Activated CD4-positive, alpha-beta T cell treated with anti-CD3 and anti-CD28 coated beads, Interleukin-2, amount 10 ng/mL, durations not matched to agents 7 days and 5 days (primary cell): ENCODE results near the gene DCDC1. TPM values are rescaled to one million over a fixed set of nuclear protein-coding genes. Genes with fewer than 3 reads are reported as not detected.

Experiments used
- CTCF ChIA-PET: fragments of 350-600 bp; sonication (Branson Sonifier 250); formaldehyde crosslinking; loops from one replicate; lab custom pipeline; 2021; ENCODE audit warnings: antibody characterized with exemption; lab: Charles Lee
- POLR2A ChIA-PET: fragments of 350-600 bp; sonication (Branson Sonifier 250); formaldehyde crosslinking; loops from one replicate; lab custom pipeline; 2021; ENCODE audit warnings: antibody characterized with exemption; lab: Charles Lee
- DNase-seq: peaks from one replicate; pipeline ENCODE4 v3.0.0-alpha.2; 2020
- H3K27ac Mint-ChIP-seq: one replicate; pipeline ENCODE4 v1.8.0; 2021; ENCODE audit warnings: mild to moderate bottlenecking, moderate library complexity, mixed read lengths
- H3K27me3 Mint-ChIP-seq: one replicate; pipeline ENCODE4 v1.8.0; 2021; ENCODE audit warnings: mixed read lengths
- H3K36me3 Mint-ChIP-seq: one replicate; pipeline ENCODE4 v1.8.0; 2021; ENCODE audit warnings: low read depth, mixed read lengths
- H3K4me1 Mint-ChIP-seq: one replicate; pipeline ENCODE4 v1.8.0; 2021; ENCODE audit warnings: mixed read lengths
- H3K4me3 Mint-ChIP-seq: one replicate; pipeline ENCODE4 v1.8.0; 2021; ENCODE audit warnings: mild to moderate bottlenecking, moderate library complexity, mixed read lengths
- H3K9me3 Mint-ChIP-seq: one replicate; pipeline ENCODE4 v1.8.0; 2021; ENCODE audit warnings: mixed read lengths
- total RNA-seq, 2 experiments: library from RNA; stranded (reverse); gene quantifications; one replicate each; pipeline ENCODE4 v1.2.3, GENCODE V29; 2021

Gene DCDC1
- total RNA-seq, 2 experiments from 2014 or later, result not detected

- POLR2A ChIA-PET, result no interaction called here
- no peak for DNase-seq
- Mint-ChIP-seq H3K27ac (no peak overlapping the region), H3K4me1 (no peaks in the 10 kb centered on the region), H3K4me3 (no peak overlapping the region), H3K27me3 (peaks cover 4% of the 10 kb centered on the region), H3K36me3 (no peaks in the 10 kb centered on the region), H3K9me3 (no peaks in the 10 kb centered on the region)
- CTCF ChIA-PET, result interaction anchor here (0.6 to 1.1 kb wide), 3 partner anchors 9 to 814 kb away, joined by 3 to 7 read pairs (median 4); no protein-coding TSS in a partner anchor
Measured at GRCh38 chr11:31106326-31106725, 263.2 kb downstream of the DCDC1 start.

- Mint-ChIP-seq H3K27me3 (peaks cover 4% of the 10 kb centered on the region), H3K27ac (no peak overlapping the region), H3K9me3 (no peaks in the 10 kb centered on the region), H3K4me1 (no peaks in the 10 kb centered on the region), H3K4me3 (no peak overlapping the region), H3K36me3 (no peaks in the 10 kb centered on the region)
- no peak for DNase-seq
- ChIA-PET CTCF (interaction anchor here (0.6 kb wide), 1 partner anchor 135 kb away, joined by 3 read pairs; no protein-coding TSS in a partner anchor), POLR2A (no interaction called here)
Measured at GRCh38 chr11:31102875-31103274, 266.7 kb downstream of the DCDC1 start.

DNA sequence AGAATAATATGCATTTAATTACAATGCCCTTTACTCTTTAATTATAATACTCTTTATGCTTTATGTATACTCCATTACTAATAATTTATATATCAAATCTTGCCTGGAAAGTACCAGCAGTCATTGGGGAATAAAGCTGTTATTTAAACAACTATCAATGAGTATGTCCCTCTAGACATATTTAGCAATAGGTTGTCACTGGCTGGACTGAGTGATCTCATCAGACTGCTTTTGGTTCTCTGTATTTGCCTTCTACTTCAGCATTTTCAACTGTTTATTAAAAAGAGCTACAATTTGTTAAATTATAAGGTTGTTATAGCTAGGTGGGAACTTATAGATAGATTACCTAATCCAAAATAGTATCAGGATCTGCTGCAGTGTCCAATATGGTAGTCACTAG lies 267.2 kb downstream of the DCDC1 start:
- ChIA-PET POLR2A (no interaction called here), CTCF (interaction anchor here (0.6 kb wide), 1 partner anchor 136 kb away, joined by 3 read pairs; no protein-coding TSS in a partner anchor)
- peaks cover 5% of the 10 kb centered on the region for H3K27me3 Mint-ChIP-seq
- no peak overlapping the region for H3K27ac Mint-ChIP-seq
- no peak for DNase-seq
- no peaks in the 10 kb centered on the region for H3K4me1 Mint-ChIP-seq
- no peaks in the 10 kb centered on the region for H3K36me3 Mint-ChIP-seq
- no peaks in the 10 kb centered on the region for H3K9me3 Mint-ChIP-seq
- H3K4me3 Mint-ChIP-seq, result no peak overlapping the region

- CTCF ChIA-PET, result interaction anchor here (0.6 kb wide), 2 partner anchors 10 to 1260 kb away, joined by 3 read pairs; no protein-coding TSS in a partner anchor
- Mint-ChIP-seq H3K27ac (no peak overlapping the region), H3K9me3 (no peaks in the 10 kb centered on the region), H3K4me3 (no peak overlapping the region), H3K27me3 (peaks cover 2% of the 10 kb centered on the region), H3K4me1 (no peaks in the 10 kb centered on the region), H3K36me3 (no peaks in the 10 kb centered on the region)
- no peak for DNase-seq
- POLR2A ChIA-PET, result no interaction called here
Measured at GRCh38 chr11:31096191-31096805, 273.2 kb downstream of the DCDC1 start.

DNA sequence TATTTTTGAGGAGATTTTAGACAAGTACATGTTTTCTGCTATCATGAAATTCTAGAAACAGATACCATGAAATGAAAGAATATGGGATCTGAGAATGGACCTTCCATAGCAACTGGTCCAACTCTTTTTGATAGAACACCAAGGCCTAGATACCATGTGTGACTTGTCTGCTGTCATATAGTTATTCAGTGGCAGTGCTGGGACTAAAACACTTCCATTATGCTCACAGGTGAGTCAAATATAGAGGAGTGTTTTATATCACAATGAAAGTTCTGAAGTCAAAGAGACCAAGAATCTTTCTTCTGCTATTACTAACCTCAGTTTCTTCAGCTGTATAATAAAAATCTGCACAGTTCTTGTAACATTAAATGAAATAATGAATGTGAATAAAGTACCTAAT lies 276.9 kb downstream of the DCDC1 start:
- H3K9me3 Mint-ChIP-seq, result peaks cover 15% of the 10 kb centered on the region
- H3K4me1 Mint-ChIP-seq, result no peaks in the 10 kb centered on the region
- no peak overlapping the region for H3K27ac Mint-ChIP-seq
- CTCF ChIA-PET, result no interaction called here
- H3K27me3 Mint-ChIP-seq, result peaks cover 2% of the 10 kb centered on the region
- H3K36me3 Mint-ChIP-seq, result no peaks in the 10 kb centered on the region
- no peak for DNase-seq
- H3K4me3 Mint-ChIP-seq, result no peak overlapping the region
- POLR2A ChIA-PET, result no interaction called here

DNA sequence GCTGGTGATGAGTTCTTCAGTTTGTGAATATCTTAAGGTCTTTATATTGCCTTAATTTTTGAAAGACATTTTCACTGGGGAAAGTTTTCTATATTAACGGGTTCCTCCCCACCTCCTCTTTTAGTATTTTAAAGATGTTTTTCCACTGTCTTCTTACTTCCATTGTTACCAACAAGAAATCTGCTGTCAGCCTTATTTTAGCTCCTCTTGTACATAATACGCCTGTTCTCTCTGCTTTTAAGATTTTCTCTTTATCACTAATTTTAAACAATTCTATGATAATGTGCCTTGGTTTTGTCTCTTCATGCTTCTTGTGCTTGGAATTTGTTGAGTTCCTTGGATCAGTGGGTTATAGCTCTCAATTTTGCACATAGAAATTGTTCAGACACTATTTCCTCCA lies 280.4 kb downstream of the DCDC1 start:
- POLR2A ChIA-PET, result no interaction called here
- no peaks in the 10 kb centered on the region for H3K4me1 Mint-ChIP-seq

DNA sequence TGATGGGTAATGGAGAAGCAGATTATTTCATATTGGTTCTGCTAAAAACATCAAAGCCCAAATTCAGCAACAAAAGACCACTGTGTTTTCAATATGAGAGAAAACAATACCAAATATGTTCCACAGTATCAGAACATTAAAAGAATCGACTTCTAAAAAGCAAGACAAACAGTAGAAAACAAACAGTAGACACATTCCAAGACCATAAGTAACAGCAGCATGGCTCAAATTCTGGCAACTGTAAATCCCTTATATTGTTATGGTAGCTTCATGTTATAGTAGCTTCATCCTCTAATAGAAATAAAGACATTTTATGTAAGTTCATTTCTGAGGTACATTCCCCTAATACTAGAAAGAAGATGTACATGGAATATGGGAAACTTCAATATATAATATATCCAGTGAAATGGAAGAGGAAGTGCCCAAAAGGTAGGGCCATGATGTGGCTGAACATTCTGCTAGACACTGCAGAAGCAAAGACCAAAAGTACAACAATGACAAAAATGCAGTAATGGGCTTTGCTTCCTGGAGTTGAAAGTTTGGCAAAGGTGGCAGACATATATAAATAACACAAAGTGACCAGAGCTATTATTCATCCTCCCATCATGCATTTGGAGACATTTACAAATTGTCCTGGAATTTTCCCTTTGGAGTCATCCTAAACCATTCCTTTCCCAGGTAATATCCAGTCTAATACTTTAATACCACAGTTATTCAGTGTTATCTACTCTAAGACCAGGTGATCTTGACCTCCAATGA lies 299.9 kb downstream of the DCDC1 start:
- no peak overlapping the region for H3K4me3 Mint-ChIP-seq
- H3K36me3 Mint-ChIP-seq, result no peaks in the 10 kb centered on the region
- no peaks in the 10 kb centered on the region for H3K27me3 Mint-ChIP-seq
- CTCF ChIA-PET, result no interaction called here
- POLR2A ChIA-PET, result no interaction called here
- H3K27ac Mint-ChIP-seq, result no peak overlapping the region
- no peaks in the 10 kb centered on the region for H3K4me1 Mint-ChIP-seq
- no peak for DNase-seq
- no peaks in the 10 kb centered on the region for H3K9me3 Mint-ChIP-seq

More for the DNA sequence above, 280.4 kb downstream of the DCDC1 start:
- Mint-ChIP-seq H3K9me3 (peaks cover 15% of the 10 kb centered on the region), H3K36me3 (no peaks in the 10 kb centered on the region), H3K4me3 (no peak overlapping the region), H3K27ac (no peak overlapping the region), H3K27me3 (no peaks in the 10 kb centered on the region)
- no peak for DNase-seq
- CTCF ChIA-PET, result no interaction called here

- CTCF ChIA-PET, result no interaction called here
- DNase-seq, result no peak
Measured at GRCh38 chr11:31060880-31061279, 308.7 kb downstream of the DCDC1 start.

DNA sequence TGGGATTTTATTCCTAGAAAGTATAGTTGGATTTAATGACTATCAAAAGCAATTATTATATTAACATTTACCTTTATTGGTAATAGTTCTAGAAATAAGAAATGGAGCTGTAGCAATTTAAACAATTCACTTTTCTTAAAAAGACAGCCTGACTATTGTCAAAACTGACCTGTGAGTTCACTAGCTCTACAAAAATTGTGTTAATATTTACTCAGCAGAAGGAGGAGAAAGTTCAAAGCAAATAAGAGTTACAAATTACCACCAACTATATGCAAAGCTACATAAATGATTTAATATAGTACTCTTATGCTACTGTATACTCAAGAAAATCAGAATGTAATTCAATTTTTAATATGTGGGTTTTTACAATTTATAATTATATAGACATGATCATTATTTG lies 310.0 kb downstream of the DCDC1 start:
- H3K4me1 Mint-ChIP-seq, result no peaks in the 10 kb centered on the region
- H3K9me3 Mint-ChIP-seq, result no peaks in the 10 kb centered on the region
- no peaks in the 10 kb centered on the region for H3K27me3 Mint-ChIP-seq
- H3K36me3 Mint-ChIP-seq, result no peaks in the 10 kb centered on the region
- ChIA-PET CTCF (no interaction called here), POLR2A (no interaction called here)
- no peak for DNase-seq
- no peak overlapping the region for H3K4me3 Mint-ChIP-seq
- no peak overlapping the region for H3K27ac Mint-ChIP-seq

More at GRCh38 chr11:31060880-31061279, 308.7 kb downstream of the DCDC1 start:
- Mint-ChIP-seq H3K9me3 (no peaks in the 10 kb centered on the region), H3K4me1 (no peaks in the 10 kb centered on the region), H3K27ac (no peak overlapping the region), H3K4me3 (no peak overlapping the region), H3K27me3 (no peaks in the 10 kb centered on the region), H3K36me3 (no peaks in the 10 kb centered on the region)
- POLR2A ChIA-PET, result no interaction called here

DNA sequence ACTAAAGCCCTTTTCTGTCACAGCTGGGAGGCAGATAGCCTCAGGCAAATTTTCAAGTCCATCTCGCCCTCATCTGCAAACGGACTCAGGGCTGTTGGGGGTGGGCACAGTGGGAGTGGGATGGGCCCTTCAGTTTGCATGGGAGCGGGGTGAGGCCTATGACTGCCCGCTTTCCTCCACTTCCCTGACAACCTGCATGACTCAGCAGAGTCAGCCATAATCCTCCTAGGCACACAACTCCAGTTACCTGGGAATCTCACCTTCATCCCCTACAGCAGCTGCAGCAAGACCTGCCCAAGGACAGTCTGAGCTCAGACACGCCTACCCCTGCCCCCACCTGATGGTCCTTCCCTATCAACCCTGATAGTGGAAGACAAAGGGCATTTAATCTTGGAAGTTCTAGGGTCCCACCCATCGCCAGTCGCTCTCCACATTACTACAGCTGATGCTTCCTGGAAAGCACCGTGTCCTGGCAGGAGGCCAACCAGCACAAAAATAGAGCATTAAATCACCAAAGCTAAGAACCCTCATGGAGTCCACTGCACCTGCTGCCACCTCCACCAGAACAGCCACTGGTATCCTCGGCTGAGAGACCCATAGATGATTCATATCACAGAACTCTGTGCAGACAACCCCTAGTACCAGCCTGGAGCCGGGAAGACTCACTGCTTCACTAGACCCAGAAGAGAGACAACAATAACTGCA lies 319.3 kb downstream of the DCDC1 start:
- Mint-ChIP-seq H3K36me3 (no peaks in the 10 kb centered on the region), H3K27ac (no peak overlapping the region), H3K4me1 (no peaks in the 10 kb centered on the region), H3K9me3 (peaks cover 3% of the 10 kb centered on the region), H3K27me3 (no peaks in the 10 kb centered on the region), H3K4me3 (no peak overlapping the region)
- POLR2A ChIA-PET, result no interaction called here
- DNase-seq, result no peak
- CTCF ChIA-PET, result interaction anchor here (0.6 kb wide), 1 partner anchor 562 kb away, joined by 3 read pairs; no protein-coding TSS in a partner anchor

DNA sequence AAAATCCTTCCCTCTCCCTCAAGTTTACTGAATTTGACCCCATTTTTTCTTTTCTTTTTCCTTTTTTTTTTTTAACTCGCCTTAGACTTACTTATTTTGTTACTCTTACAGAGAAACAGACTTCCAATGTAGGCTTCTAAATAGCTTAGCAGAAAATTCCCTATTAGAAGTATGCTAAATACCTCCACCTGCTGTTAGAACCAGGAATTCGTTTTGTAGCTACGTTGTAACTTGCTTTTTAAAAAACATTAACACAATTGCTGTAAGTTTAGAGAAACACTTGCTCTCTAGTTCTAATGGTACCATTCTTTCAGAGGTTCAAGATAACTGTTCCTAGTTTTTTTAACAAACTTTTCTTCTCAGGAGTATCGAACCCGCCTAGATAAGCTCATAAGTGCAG lies 324.2 kb downstream of the DCDC1 start:
- H3K9me3 Mint-ChIP-seq, result peaks cover under 1% of the 10 kb centered on the region
- DNase-seq, result no peak
- CTCF ChIA-PET, result no interaction called here

DNA sequence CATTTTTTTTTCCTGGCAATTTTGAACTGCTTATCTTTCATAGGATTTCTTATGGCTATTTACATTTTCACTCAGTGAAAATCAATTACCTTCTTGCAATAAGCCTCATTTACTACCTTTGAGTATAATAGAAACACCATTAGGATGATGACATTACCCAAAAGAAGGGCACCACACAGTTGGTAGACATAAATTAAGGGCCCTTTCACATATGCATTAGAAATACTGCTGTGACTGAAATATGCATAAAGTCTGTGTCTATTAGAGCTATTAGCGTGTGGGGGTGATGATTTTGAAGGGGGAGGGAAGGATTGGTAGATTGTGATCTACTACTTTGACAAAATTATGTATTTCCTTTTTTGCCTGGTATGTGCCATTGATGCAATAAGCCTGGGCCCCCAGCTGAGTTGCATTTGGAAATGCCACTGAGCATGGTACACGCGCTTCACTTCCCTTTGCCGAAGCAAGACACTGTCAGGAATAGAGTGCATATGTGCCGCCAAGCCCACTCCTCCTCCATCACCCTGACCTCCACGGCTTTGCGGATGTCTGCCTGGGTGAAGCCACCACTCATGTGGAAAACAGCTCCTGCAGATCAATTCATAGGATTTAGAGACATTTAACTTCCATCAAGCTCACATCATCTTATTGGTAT lies 339.3 kb downstream of the DCDC1 start:
- Mint-ChIP-seq H3K4me3 (no peak overlapping the region), H3K36me3 (no peaks in the 10 kb centered on the region), H3K27ac (no peak overlapping the region), H3K9me3 (no peaks in the 10 kb centered on the region), H3K4me1 (no peaks in the 10 kb centered on the region), H3K27me3 (no peaks in the 10 kb centered on the region)
- CTCF ChIA-PET, result no interaction called here
- DNase-seq, result no peak
- POLR2A ChIA-PET, result no interaction called here

More for the DNA sequence above, 324.2 kb downstream of the DCDC1 start:
- Mint-ChIP-seq H3K36me3 (no peaks in the 10 kb centered on the region), H3K27ac (no peak overlapping the region), H3K4me1 (no peaks in the 10 kb centered on the region), H3K27me3 (no peaks in the 10 kb centered on the region), H3K4me3 (no peak overlapping the region)
- POLR2A ChIA-PET, result no interaction called here
